ENCODE data around the gene TALDO1. TPM values are rescaled to one million over a fixed set of nuclear protein-coding genes. Genes with fewer than 3 reads are reported as not detected.
A peak's percentile ranks its signal among the peaks of the same experiment; 100 is the strongest.

TALDO1 gene
- total and polyA plus RNA-seq, 2 of the 8 experiments (the other 6 are each of a cell fraction or from before 2014, with no cell fraction given): 265 to 308 TPM

- no peak overlapping the region for H3K23ac ChIP-seq (ENCODE audit: insufficient read length)
- no peak overlapping the region for H2AK5ac ChIP-seq (ENCODE audit: low read depth, low read length)
- H3K4me1 ChIP-seq (replicated peaks in 1 of 4; ENCODE audit: control insufficient read depth in 3 of 4, insufficient read depth in 4 of 4, low read length in 3 of 4): peaks cover 0 to 2% (median under 1%) of the 10 kb centered on the region in 4 experiments; a peak in 1 of 7 replicates
- no peak overlapping the region for H2AFZ ChIP-seq (ENCODE audit: low read length)
- 0 out of 2 replicates have a peak overlapping the region, but pooled peaks have one; percentile 50 for H2BK12ac ChIP-seq (ENCODE audit: low read depth, low read length)
- H3K27ac ChIP-seq (ENCODE audit: low read depth, low read length): no peak overlapping the region
- H3K14ac ChIP-seq (ENCODE audit: insufficient read length): no peak overlapping the region
- H3K27me3 ChIP-seq (replicated peaks in 1 of 4; ENCODE audit: control insufficient read depth in 3 of 4, extremely low read depth in 1 of 4, insufficient read depth in 3 of 4, low read length in 3 of 4): no peaks in the 10 kb centered on the region; a peak in 1 of 7 replicates
- H3K4me2 ChIP-seq (ENCODE audit: insufficient read depth in 1 of 2, low read depth in 2 of 2, low read length in 2 of 2): no peak overlapping the region
- ChIA-PET CTCF (ENCODE audit: partially characterized antibody) (interaction anchor here (1.3 to 15.4 kb wide), 4 partner anchors 9 to 88 kb away, joined by 3 to 395 read pairs (median 4); partner anchors contain the start of gene TALDO1), POLR2A (ENCODE audit: partially characterized antibody) (interaction anchor here (0.6 to 13.2 kb wide), 6 partner anchors 9 to 42 kb away, joined by 3 to 216 read pairs (median 3); partner anchors contain the start of gene TALDO1)
- 94% methylated on average over 20 of the region's 20 CpGs; no CpG with 5 or more reads in 1 of the 2 experiments for WGBS, 2 experiments (ENCODE audit: extremely low coverage in 1 of 2, insufficient coverage in 1 of 2, insufficient read length in 1 of 2, insufficient replicate concordance in 2 of 2, low coverage in 1 of 2, low lambda C conversion rate in 2 of 2, missing lambda C conversion rate in 1 of 2)
- 0 out of 2 replicates have a peak overlapping the region, but pooled peaks have one; percentile 46 for H2BK15ac ChIP-seq (ENCODE audit: low read length)
- H4K91ac ChIP-seq (replicated peaks; ENCODE audit: insufficient read length, low read length): no peak overlapping the region
- no peak overlapping the region for H3K4me3 ChIP-seq (ENCODE audit: extremely low read depth in 1 of 4, insufficient read depth in 2 of 4, low read depth in 3 of 4, low read length in 4 of 4)
- DNase-seq (ENCODE audit: low read depth in 1 of 2, low spot score in 2 of 2): no peak
- H3K79me2 ChIP-seq (ENCODE audit: control insufficient read depth in 1 of 2, insufficient read depth in 2 of 2, low read length in 2 of 2): no peaks in the 10 kb centered on the region
- no peaks in the 10 kb centered on the region for H3K23me2 ChIP-seq (ENCODE audit: low read depth, low read length)
- no peak overlapping the region for H2BK5ac ChIP-seq (ENCODE audit: low read depth, low read length)
- H3K36me3 ChIP-seq (ENCODE audit: control insufficient read depth in 2 of 4, insufficient read depth in 4 of 4, low read length in 3 of 4): no peaks in the 10 kb centered on the region
- no peak for FAIRE-seq
- no peak overlapping the region for H2BK20ac ChIP-seq (ENCODE audit: low read length)
- no peak overlapping the region for H3K4ac ChIP-seq (replicated peaks; ENCODE audit: insufficient read length, low read depth, low read length)
- H3K9ac ChIP-seq (replicated peaks in 1 of 4; ENCODE audit: extremely low read depth in 1 of 4, low read depth in 3 of 4, low read length in 3 of 4): no peak overlapping the region
- H3K56ac ChIP-seq (replicated peaks; ENCODE audit: insufficient read length, low read depth, low read length): no peak overlapping the region
- H3K18ac ChIP-seq (ENCODE audit: extremely low read depth, low read length): no peak overlapping the region
- H3K9me3 ChIP-seq (ENCODE audit: insufficient read depth in 2 of 2, low read depth in 1 of 2, low read length in 1 of 2): no peaks in the 10 kb centered on the region
- no peak overlapping the region for H2BK120ac ChIP-seq (replicated peaks; ENCODE audit: low read depth, low read length)
- no peaks in the 10 kb centered on the region for H4K20me1 ChIP-seq (replicated peaks in 1 of 2; ENCODE audit: control insufficient read depth in 1 of 2, insufficient read depth in 2 of 2, low read length in 2 of 2)
- H3K79me1 ChIP-seq (ENCODE audit: low read depth, low read length): no peaks in the 10 kb centered on the region
- H4K5ac ChIP-seq (ENCODE audit: insufficient read length, low read depth, low read length): no peak overlapping the region
- H4K8ac ChIP-seq (ENCODE audit: extremely low read depth, insufficient read depth, low read length): 0 out of 2 replicates have a peak overlapping the region, but pooled peaks have one; percentile 57
- TF ChIP-seq JUN (IDR thresholded peaks at IDR 0.05; ENCODE audit: low read depth, low read length) (no peak), BRCA1 (IDR thresholded peaks at IDR 0.05; ENCODE audit: low read depth, low read length) (no peak), NRF1 (IDR thresholded peaks at IDR 0.05; ENCODE audit: low read depth, low read length) (no peak), FOSL1 (IDR thresholded peaks at IDR 0.05; ENCODE audit: insufficient read depth, low read depth, low read length) (no peak), ZNF274 (IDR thresholded peaks at IDR 0.05; ENCODE audit: borderline replicate concordance, extremely low read depth, low read length) (no peak), RXRA (IDR thresholded peaks at IDR 0.05; ENCODE audit: insufficient read depth, low read depth, low read length) (no peak), POLR2A (IDR thresholded peaks at IDR 0.05; ENCODE audit: control extremely low read depth in 1 of 2, low read depth in 2 of 2, low read length in 2 of 2) (no peak), EGR1 (IDR thresholded peaks at IDR 0.05; ENCODE audit: borderline replicate concordance, low read depth, low read length) (no peak)
- TF ChIP-seq, protein P1, sequence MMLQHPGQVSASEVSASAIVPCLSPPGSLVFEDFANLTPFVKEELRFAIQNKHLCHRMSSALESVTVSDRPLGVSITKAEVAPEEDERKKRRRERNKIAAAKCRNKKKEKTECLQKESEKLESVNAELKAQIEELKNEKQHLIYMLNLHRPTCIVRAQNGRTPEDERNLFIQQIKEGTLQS (IDR thresholded peaks at IDR 0.05; ENCODE audit: insufficient read depth, low read depth, low read length): no peak
- TF ChIP-seq, protein P2, sequence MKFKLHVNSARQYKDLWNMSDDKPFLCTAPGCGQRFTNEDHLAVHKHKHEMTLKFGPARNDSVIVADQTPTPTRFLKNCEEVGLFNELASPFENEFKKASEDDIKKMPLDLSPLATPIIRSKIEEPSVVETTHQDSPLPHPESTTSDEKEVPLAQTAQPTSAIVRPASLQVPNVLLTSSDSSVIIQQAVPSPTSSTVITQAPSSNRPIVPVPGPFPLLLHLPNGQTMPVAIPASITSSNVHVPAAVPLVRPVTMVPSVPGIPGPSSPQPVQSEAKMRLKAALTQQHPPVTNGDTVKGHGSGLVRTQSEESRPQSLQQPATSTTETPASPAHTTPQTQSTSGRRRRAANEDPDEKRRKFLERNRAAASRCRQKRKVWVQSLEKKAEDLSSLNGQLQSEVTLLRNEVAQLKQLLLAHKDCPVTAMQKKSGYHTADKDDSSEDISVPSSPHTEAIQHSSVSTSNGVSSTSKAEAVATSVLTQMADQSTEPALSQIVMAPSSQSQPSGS (IDR thresholded peaks at IDR 0.05; ENCODE audit: low read length): no peak
- TF ChIP-seq, protein P3, sequence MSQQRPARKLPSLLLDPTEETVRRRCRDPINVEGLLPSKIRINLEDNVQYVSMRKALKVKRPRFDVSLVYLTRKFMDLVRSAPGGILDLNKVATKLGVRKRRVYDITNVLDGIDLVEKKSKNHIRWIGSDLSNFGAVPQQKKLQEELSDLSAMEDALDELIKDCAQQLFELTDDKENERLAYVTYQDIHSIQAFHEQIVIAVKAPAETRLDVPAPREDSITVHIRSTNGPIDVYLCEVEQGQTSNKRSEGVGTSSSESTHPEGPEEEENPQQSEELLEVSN (IDR thresholded peaks at IDR 0.05): no peak
Observed at GRCh38 chr11:733072-733471, 14.2 kb upstream of the TALDO1 start.

All from H1 (cell line).